Testis (tissue), 2 donors: ENCODE measurements around the gene DLX2.

ENCODE experiments used
- CTCF ChIP-seq, 3 experiments: fragments of 450-650 bp in 2 of 3; fragments of 200-600 bp in 1 of 3; sonication (generic) in 1 of 3; IDR thresholded peaks; one replicate each; pipeline ENCODE4 v1.5.1; 2016 to 2019; ENCODE audit warnings: antibody characterized with exemption in 3 of 3, mild to moderate bottlenecking in 2 of 3, moderate library complexity in 1 of 3
- POLR2A ChIP-seq: fragments of 450-650 bp; IDR thresholded peaks from one replicate; pipeline ENCODE4 v1.6.1; 2017; ENCODE audit warnings: antibody characterized with exemption, mild to moderate bottlenecking, moderate library complexity

DNA sequence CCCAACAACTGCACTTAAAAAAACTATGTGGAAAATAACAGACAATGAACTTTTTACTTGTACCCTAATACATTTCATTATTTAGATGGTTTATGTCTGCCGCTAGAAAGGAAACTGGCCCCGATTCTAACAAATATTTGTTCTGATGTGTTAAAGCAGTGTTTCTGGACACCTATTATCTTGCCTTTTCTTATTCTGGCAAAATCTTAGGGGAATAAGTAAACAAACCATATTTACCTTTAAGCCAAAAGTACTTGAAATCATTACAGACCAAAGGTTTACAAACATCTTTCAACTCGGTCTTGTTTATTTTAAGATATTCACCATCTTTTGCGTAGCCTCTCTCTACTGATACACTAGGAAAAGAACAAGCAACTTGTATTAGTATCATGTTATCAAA, 29.2 kb downstream of the DLX2 start:
- TF ChIP-seq POLR2A = no peak
- no peak for TF ChIP-seq CTCF (IDR thresholded peaks at IDR 0.05)
